ENCODE data around the gene CCDC146. TPM values are rescaled to one million over a fixed set of nuclear protein-coding genes. Genes with fewer than 3 reads are reported as not detected.
"Not testable (repeated sequence)": the region's sequence is repeated elsewhere in the genome, so short reads cannot be mapped to it uniquely, and the experiment has no call there.

Gene CCDC146
- total RNA-seq, 1 donor from 2014 or later: 2.1 TPM

DNA sequence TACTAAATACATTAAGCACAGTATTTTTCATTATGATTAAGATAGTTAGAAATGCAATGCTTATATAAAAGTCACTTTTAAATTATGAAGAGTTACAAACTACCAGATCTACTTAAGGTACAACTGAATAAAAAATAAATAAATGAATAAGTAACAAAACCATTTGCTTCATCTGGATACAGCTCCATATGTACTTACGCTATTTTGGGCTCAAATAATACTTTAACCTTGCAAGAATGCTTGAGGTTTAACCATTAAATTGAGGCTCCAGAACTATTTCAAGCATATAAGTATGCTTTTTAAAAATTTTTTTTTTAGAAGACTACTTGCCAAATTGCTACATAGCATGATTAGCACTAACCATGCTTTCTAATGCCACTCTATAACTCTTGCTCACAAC lies 14.1 kb upstream of the CCDC146 start:
- H3K36me3 ChIP-seq (ENCODE audit: control insufficient read depth, insufficient read depth, low read length); DNase-seq (ENCODE audit: low read depth); H3K4me3 ChIP-seq (ENCODE audit: low read depth, low read length); H3K27me3 ChIP-seq (ENCODE audit: control insufficient read depth, insufficient read depth, low read length); FAIRE-seq: not testable (repeated sequence)

GRCh38 chr7:77112719-77113306 lies 9.6 kb upstream of the CCDC146 start:
- not testable (repeated sequence) for FAIRE-seq; H3K36me3 ChIP-seq (ENCODE audit: control insufficient read depth, insufficient read depth, low read length); H3K27me3 ChIP-seq (ENCODE audit: control insufficient read depth, insufficient read depth, low read length); H3K4me3 ChIP-seq (ENCODE audit: low read depth, low read length)
- DNase-seq (ENCODE audit: low read depth): peak; percentile 30

DNA sequence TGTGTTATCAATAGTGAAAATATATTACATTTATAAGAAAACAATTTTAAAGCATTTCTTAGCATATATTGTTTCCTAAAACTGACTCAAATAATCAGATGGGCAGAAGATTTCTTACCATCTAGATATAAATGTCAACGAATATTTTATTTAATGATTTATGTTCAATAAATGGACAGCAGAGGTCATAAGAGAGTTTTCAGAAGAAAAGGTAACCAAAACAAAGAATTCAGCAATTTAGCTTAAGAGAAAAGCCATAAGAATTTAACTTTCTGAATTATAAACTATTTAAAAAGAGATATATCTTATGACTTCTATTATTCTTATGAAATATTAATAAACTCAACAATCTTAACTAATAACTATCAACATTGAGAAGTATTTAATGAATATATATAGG lies 3.1 kb downstream of the CCDC146 start:
- H3K27me3 ChIP-seq (ENCODE audit: control insufficient read depth, insufficient read depth, low read length); H3K4me3 ChIP-seq (ENCODE audit: low read depth, low read length); H3K36me3 ChIP-seq (ENCODE audit: control insufficient read depth, insufficient read depth, low read length); FAIRE-seq; DNase-seq (ENCODE audit: low read depth): not testable (repeated sequence)

GRCh38 chr7:77127009-77127408 lies 4.6 kb downstream of the CCDC146 start:
- DNase-seq (ENCODE audit: low read depth); H3K4me3 ChIP-seq (ENCODE audit: low read depth, low read length); FAIRE-seq; H3K36me3 ChIP-seq (ENCODE audit: control insufficient read depth, insufficient read depth, low read length); H3K27me3 ChIP-seq (ENCODE audit: control insufficient read depth, insufficient read depth, low read length): not testable (repeated sequence)

GRCh38 chr7:77128582-77129410 lies 6.4 kb downstream of the CCDC146 start:
- not testable (repeated sequence) for DNase-seq (ENCODE audit: low read depth); FAIRE-seq; H3K36me3 ChIP-seq (ENCODE audit: control insufficient read depth, insufficient read depth, low read length)

GRCh38 chr7:77131781-77132180 lies 9.4 kb downstream of the CCDC146 start:
- not testable (repeated sequence) for H3K4me3 ChIP-seq (ENCODE audit: low read depth, low read length); DNase-seq (ENCODE audit: low read depth); FAIRE-seq; H3K36me3 ChIP-seq (ENCODE audit: control insufficient read depth, insufficient read depth, low read length); H3K27me3 ChIP-seq (ENCODE audit: control insufficient read depth, insufficient read depth, low read length)

More at GRCh38 chr7:77128582-77129410, 6.4 kb downstream of the CCDC146 start:
- H3K27me3 ChIP-seq (ENCODE audit: control insufficient read depth, insufficient read depth, low read length); H3K4me3 ChIP-seq (ENCODE audit: low read depth, low read length): not testable (repeated sequence)

DNA sequence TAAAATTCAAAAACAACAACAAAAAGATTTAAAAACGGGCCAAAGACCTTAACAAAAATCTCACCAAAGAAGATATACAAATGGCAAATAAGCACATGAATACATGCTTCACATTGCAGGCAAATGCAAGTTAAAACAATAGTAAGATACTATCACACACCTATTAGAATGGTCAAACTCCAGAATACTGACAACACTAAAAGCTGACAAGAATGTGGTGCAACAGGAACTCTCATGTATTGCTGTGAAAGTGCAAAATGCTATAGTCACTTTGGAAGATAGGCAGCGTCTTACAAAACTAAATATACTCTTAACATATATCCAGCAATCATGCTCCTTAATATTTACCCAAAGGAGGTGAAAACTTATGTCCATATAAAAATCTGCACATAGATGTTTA lies 16.3 kb downstream of the CCDC146 start:
- not testable (repeated sequence) for H3K4me3 ChIP-seq (ENCODE audit: low read depth, low read length); H3K27me3 ChIP-seq (ENCODE audit: control insufficient read depth, insufficient read depth, low read length); H3K36me3 ChIP-seq (ENCODE audit: control insufficient read depth, insufficient read depth, low read length); FAIRE-seq; DNase-seq (ENCODE audit: low read depth)

GRCh38 chr7:77140291-77140690 lies 17.9 kb downstream of the CCDC146 start:
- not testable (repeated sequence) for H3K27me3 ChIP-seq (ENCODE audit: control insufficient read depth, insufficient read depth, low read length); DNase-seq (ENCODE audit: low read depth); H3K4me3 ChIP-seq (ENCODE audit: low read depth, low read length); H3K36me3 ChIP-seq (ENCODE audit: control insufficient read depth, insufficient read depth, low read length); FAIRE-seq

GRCh38 chr7:77152232-77152631 lies 29.8 kb downstream of the CCDC146 start:
- not testable (repeated sequence) for DNase-seq (ENCODE audit: low read depth); FAIRE-seq; H3K4me3 ChIP-seq (ENCODE audit: low read depth, low read length); H3K27me3 ChIP-seq (ENCODE audit: control insufficient read depth, insufficient read depth, low read length); H3K36me3 ChIP-seq (ENCODE audit: control insufficient read depth, insufficient read depth, low read length)

DNA sequence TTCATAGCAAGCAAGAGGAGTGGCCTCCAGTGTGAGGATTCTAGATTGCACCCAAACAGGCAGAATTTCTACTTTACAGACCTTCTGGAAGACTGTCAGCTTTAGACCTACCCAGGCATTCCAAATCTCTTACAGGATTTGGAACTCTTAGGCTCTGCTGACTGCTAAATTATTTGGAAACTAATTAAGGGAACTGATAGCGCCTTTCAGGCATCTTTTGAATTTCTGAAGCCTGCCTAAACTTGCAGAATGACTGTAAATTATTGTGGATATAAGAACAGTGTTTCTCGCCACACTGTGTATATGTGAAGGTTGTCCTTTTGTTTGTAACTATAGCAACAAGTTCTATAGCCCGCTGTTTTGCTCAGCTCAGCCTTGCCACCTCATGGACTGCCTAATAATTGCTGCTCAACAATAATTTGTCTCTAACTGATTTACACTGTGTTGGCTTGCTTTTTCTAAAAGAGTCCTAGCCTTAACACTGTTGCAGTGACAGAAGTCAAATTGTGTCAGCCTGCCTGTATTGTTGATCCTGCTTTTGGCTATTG lies 32.6 kb downstream of the CCDC146 start:
- not testable (repeated sequence) for H3K27me3 ChIP-seq (ENCODE audit: control insufficient read depth, insufficient read depth, low read length)

GRCh38 chr7:77155601-77156377 lies 33.4 kb downstream of the CCDC146 start:
- peak; percentile 89 for DNase-seq (ENCODE audit: low read depth)
- H3K27me3 ChIP-seq (ENCODE audit: control insufficient read depth, insufficient read depth, low read length); H3K4me3 ChIP-seq (ENCODE audit: low read depth, low read length); FAIRE-seq; H3K36me3 ChIP-seq (ENCODE audit: control insufficient read depth, insufficient read depth, low read length): not testable (repeated sequence)

More for the DNA sequence above, 32.6 kb downstream of the CCDC146 start:
- not testable (repeated sequence) for H3K36me3 ChIP-seq (ENCODE audit: control insufficient read depth, insufficient read depth, low read length); H3K4me3 ChIP-seq (ENCODE audit: low read depth, low read length)
- DNase-seq (ENCODE audit: low read depth): peak; percentile 85
- peak; percentile 98 for FAIRE-seq

- not testable (repeated sequence) for H3K4me3 ChIP-seq (ENCODE audit: low read depth, low read length); H3K36me3 ChIP-seq (ENCODE audit: control insufficient read depth, insufficient read depth, low read length); DNase-seq (ENCODE audit: low read depth); FAIRE-seq; H3K27me3 ChIP-seq (ENCODE audit: control insufficient read depth, insufficient read depth, low read length)
Measured at GRCh38 chr7:77157034-77157433, 34.6 kb downstream of the CCDC146 start.
